GM12892 (cell line): Measurements from ENCODE around the gene KLK2.

Experiments
- POLR2AphosphoS5 ChIP-seq: IDR thresholded peaks from 2 replicates; pipeline ENCODE4 v1.6.1; 2011; ENCODE audit warnings: low read depth, low read length, control low read depth
- TAF1 ChIP-seq: IDR thresholded peaks from 2 replicates; pipeline ENCODE4 v1.6.1; 2011; ENCODE audit warnings: low read depth, mild to moderate bottlenecking, control low read depth, low read length, borderline replicate concordance

- TF ChIP-seq POLR2AphosphoS5 (no peak), TAF1 (no peak)
These were observed 51.3 kb downstream of the KLK2 start for GRCh38 chr19:50924586-50924985.
